GM10266 (cell line): Measurements from ENCODE around the gene FRY.

Experiments
- DNase-seq: peaks from one replicate; pipeline ENCODE4 v3.0.0; 2012; ENCODE audit errors: extremely low spot score
- CTCF ChIP-seq: IDR thresholded peaks from 2 replicates; pipeline ENCODE4 v1.5.1; 2012; ENCODE audit warnings: mild to moderate bottlenecking, low read depth; ENCODE audit not compliant: control insufficient read depth, insufficient read depth; ENCODE audit errors: missing control alignments

FRY gene

GRCh38 chr13:32017474-32017873, 14.1 kb upstream of the FRY start:
- TF ChIP-seq CTCF: no peak
- no peak for DNase-seq

GRCh38 chr13:32019612-32020233, 11.9 kb upstream of the FRY start:
- TF ChIP-seq CTCF: peak; percentile 71
- peak; percentile 66 for DNase-seq

- DNase-seq: no peak
- no peak for TF ChIP-seq CTCF
Measured at GRCh38 chr13:32021785-32022184, 9.8 kb upstream of the FRY start.

- no peak for TF ChIP-seq CTCF
- DNase-seq: no peak
Measured at GRCh38 chr13:32022311-32022710, 9.3 kb upstream of the FRY start.

GRCh38 chr13:32023096-32023495, 8.5 kb upstream of the FRY start:
- no peak for TF ChIP-seq CTCF

GRCh38 chr13:32023698-32024097, 7.9 kb upstream of the FRY start:
- no peak for DNase-seq
- TF ChIP-seq CTCF: no peak

More at GRCh38 chr13:32023096-32023495, 8.5 kb upstream of the FRY start:
- no peak for DNase-seq

- no peak for DNase-seq
- TF ChIP-seq CTCF: no peak
Measured at GRCh38 chr13:32024750-32025149, 6.8 kb upstream of the FRY start.
